ENCODE data around the gene ANKRD36.
"Not testable (repeated sequence)": the region's sequence is repeated elsewhere in the genome, so short reads cannot be mapped to it uniquely, and the experiment has no call there.

The ANKRD36 gene

DNA sequence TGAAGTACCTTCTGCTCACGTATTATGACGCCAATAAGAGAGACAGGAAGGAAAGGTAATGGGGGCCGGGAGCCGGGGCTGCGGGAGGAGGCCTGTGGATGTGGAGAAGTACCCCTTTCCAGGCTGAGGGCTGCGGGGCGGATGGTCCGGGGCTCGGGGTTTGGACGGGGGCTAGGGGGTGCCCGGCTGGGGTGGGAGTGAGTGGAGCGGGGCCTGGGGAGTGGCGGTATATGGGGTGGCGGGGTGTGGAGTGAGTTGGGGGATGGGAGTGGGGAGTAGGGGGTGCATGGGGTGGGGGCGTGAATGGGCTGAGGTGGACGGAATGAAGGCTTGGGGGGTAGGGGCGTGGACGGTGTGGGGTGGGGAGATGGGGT is 916 bp downstream of the ANKRD36 start:
- DNase-seq (ENCODE audit: low read depth, low spot score) = not testable (repeated sequence)

DNA sequence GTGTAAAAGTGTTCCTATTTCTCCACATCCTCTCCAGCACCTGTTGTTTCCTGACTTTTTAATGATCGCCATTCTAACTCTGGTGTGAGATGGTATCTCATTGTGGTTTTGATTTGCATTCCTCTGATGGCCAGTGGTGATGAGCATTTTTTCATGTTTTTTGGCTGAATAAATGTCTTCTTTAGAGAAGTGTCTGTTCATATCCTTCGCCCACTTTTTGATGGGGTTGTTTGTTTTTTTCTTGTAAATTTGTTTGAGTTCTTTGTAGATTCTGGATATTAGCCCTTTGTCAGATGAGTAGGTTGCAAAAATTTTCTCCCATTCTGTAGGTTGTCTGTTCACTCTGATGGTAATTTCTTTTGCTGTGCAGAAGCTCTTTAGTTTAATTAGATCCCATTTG is 16.1 kb downstream of the ANKRD36 start:
- DNase-seq (ENCODE audit: low read depth, low spot score) = not testable (repeated sequence)

DNA sequence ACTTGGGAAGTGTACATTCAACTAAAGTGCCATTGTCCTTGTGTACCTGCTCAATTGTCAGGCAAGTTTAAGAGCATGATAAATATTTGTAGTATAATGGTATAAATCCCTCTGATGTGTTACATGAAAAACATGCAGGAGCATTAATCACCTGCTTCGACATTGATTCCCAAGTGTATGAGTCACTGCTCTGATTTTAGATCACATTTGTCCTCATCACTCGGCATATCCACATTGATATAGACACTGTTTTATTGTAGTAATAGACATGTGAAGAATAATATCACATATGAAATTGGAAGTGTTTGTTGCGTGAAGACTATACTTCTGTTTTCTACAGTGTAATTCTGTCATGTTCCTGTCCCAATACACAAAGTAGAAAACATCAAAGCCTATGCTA is 31.1 kb downstream of the ANKRD36 start:
- not testable (repeated sequence) for DNase-seq (ENCODE audit: low read depth, low spot score)

DNA sequence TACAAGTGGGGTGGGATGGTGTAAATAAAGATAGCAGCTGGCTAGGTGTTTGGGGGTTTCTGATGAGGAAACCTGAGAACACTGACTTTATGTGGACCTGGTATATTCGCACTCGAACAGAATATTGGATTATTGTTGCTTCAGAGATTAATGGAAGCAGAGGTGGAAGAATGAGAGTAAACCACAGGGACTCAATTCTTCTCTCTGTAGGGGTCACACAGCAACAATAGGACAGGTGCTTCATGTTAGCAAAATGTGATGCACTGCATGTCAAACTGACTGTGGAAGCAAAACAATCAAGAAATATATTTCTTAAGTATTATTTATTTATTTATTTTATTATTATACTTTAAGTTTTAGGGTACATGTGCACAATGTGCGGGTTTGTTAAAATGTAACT is 53.6 kb downstream of the ANKRD36 start:
- DNase-seq (ENCODE audit: low read depth, low spot score) = not testable (repeated sequence)

DNA sequence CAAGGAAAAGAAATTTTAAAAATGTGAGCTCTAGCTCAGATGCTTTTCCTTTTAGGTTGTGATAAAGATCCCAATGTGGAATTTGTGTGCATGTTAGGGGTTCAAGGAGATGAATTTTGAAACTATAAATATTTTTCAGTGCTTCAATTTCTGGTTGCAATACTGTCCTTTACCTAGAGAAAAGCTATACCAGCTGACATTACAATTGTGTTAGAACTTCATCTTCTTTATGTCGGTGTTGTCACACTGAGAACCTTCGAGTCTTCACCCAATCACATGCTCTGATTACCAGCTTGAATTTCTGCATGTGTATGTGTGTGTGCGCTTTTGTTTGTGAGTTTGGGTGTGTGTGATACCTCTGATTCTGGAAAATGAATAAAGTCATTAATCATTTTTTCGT is 55.0 kb downstream of the ANKRD36 start:
- not testable (repeated sequence) for DNase-seq (ENCODE audit: low read depth, low spot score)

DNA sequence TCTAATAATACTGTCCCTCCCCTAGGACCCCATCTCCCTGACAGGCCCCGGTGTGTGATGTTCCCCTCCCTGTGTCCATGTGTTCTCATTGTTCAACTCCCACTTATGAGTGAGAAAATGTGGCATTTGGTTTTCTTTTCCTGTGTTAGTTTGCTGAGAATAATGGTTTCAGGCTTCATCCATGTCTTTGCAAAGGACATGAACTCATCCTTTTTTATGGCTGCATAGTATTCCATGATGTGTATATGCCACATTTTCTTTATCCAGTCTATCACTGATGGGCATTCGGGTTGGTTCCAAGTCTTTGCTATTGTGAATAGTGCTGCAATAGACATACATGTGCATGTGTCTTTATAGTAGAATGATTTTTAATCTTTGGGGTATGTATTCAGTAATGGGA is 55.6 kb downstream of the ANKRD36 start:
- DNase-seq (ENCODE audit: low read depth, low spot score) = not testable (repeated sequence)

DNA sequence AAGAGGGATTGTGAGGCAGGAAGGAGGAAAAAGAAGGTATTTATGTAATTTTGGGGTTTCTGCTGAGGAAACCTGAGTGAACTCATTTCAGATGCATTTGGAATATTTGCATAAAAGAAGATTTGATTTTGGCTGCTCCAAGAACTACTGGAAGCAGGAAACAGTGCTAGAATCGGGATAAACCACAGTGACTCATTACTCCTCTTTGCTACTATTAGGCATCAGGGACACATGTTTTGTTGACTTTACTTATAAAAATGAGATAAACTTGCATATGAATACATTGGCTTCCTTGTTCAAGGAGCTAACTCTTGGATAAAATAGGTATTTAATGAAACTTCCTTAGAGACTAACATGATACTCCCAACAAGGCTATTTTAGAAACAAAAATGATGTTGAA is 67.4 kb downstream of the ANKRD36 start:
- DNase-seq (ENCODE audit: low read depth, low spot score) = peak; percentile 27

DNA sequence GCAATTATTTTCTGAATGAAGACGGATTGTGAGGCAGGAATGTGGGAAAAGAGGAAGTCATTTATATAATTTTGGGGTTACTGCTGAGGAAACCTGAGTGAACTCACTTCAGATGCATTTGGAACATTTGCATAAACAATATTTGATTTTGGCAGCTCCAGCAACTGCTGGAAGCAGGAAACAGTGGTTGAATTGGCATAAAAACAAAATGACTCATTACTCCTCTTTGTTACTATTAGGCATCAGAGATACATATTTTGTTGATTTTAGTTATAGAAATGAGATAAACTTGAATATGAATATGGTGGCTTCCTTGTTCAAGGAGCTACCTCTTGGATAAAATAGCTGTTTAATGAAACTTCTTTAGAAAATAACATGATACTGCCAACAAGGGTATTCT is 82.4 kb downstream of the ANKRD36 start:
- DNase-seq (ENCODE audit: low read depth, low spot score) = peak; percentile 58

DNA sequence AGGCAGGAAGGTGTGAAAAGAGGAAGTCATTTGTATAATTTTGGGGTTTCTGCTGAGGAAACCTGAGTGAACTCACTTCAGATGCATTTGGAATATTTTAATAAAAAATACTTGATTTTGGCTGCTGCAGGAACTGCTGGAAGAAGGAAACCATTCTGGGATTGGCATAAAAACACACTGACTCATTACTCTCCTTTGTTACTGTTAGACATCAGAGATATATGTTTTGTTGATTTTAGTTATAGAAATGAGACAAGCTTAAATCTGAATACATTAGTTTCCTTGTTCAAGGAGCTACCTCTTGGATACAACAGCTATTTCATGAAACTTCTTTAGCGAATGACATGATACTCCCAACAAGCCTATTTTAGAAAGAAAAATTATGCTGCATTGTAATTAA is 84.3 kb downstream of the ANKRD36 start:
- DNase-seq (ENCODE audit: low read depth, low spot score) = peak; percentile 62

DNA sequence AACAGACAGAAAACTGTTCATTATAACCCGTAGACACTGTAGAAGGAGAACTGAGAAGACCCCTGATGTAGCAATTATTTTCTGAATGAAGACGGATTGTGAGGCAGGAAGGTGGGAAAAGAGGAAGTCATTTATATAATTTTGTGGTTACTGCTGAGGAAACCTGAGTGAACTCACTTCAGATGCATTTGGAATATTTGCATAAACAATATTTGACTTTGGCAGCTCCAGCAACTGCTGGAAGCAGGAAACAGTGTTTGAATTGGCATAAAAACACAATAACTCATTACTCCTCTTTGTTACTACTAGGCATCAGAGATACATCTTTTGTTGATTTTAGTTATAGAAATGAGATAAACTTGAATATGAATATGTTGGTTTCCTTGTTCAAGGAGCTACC is 87.9 kb downstream of the ANKRD36 start:
- peak; percentile 42 for DNase-seq (ENCODE audit: low read depth, low spot score)

DNA sequence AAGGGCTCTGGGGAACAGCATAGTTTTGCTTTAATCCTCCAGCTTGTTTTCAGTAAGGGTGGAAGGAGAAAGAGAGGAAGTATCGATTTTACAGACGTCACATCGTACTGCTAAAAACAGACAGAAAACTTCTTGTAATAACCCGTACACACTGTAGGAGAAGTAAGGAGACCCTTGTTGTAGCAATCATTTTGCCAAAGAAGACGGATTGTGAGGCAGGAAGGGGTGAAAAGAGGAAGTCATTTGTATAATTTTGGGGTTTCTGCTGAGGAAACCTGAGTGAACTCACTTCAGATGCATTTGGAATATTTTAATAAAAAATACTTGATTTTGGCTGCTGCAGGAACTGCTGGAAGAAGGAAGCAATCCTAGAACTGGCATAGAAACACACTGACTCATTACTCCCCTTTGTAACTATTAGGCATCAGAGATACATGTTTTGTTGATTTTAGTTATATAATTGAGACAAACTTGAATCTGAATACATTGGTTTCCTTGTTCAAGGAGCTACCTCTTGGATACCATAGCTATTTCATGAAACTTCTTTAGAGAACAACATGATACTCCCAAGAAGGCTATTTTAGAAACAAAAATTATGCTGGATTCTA is 89.8 kb downstream of the ANKRD36 start:
- not testable (repeated sequence) for DNase-seq (ENCODE audit: low read depth, low spot score)

DNA sequence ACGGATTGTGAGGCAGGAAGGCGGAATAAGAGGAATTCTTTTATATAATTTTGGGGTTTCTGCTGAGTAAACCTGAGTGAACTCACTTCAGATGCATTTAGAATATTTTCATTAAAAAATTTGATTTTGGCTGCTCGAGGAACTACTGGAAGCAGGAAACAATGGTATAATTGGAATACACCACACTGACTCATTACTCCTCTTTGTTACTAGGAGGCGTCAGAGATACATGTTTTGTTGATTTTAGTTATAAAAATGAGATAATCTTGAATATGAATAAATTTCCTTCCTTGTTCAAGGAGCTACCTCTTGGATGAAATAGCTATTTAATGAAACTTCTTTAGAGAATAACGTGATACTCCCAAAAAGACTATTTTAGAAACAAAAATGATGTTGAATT is 97.4 kb downstream of the ANKRD36 start:
- DNase-seq (ENCODE audit: low read depth, low spot score) = no peak

DNA sequence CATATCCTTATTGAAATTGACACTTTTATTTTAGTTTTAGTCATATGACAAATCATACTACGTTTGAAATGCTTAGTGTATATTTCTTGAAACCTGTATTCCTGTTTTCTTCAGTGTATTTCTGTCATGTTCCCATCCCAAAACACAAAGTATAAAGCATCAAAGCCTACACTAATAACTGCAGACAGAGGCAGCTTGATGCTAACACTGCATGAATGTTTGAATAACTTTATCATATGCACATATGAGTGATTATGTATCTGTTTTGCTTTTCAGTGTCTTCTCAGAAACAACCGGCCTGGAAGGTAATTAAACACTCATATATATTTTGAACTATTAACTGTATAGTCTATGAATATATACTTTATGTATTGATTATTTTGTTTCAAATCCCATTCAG is 102.1 kb downstream of the ANKRD36 start:
- DNase-seq (ENCODE audit: low read depth, low spot score) = not testable (repeated sequence)

DNA sequence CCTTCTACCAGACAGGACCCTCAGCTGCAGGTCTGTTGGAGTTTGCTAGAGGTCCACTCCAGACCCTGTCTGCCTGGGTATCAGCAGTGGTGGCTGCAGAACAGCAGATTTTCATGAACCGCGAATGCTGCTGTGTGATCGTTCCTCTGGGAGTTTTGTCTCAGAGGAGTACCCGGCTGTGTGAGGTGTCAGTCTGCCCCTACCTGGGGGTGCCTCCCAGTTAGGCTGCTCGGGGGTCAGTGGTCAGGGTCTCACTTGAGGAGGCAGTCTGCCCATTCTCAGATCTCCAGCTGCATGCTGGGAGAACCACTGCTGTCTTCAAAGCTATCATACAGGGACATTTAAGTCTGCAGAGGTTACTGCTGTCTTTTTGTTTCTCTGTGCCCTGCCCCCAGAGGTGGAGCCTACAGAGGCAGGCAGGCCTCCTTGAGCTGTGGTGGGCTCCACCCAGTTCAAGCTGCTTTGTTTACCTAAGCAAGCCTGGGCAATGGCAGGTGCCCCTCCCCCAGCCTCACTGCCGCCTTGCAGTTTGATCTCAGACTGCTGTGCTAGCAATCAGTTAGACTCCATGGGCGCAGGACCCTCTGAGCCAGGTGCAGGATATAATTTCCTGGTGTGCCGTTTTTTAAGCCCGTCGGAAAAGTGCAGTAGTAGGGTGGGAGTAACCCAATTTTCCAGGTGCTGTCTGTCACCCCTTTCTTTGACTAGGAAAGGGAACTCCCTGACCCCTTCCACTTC is 118.1 kb downstream of the ANKRD36 start:
- DNase-seq (ENCODE audit: low read depth, low spot score) = not testable (repeated sequence)

DNA sequence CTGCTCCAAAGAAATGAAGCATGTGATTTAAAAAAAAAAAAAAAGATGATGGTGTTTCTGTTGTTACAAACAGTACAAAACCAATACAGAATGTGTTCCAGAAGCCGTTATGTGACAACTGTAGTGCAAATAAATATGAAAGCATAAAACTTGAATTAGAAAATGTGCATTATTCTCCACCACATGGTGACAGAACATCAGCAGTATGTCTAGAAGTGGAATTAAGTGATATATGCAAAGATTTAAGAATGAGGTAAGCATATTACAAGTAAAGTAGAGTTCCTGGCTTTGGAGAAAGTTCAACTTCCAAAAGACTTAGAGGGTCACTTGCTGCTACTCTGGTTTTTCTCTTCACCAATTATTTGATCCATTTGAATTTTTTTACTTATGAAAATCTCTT is 120.0 kb downstream of the ANKRD36 start:
- DNase-seq (ENCODE audit: low read depth, low spot score) = not testable (repeated sequence)

DNA sequence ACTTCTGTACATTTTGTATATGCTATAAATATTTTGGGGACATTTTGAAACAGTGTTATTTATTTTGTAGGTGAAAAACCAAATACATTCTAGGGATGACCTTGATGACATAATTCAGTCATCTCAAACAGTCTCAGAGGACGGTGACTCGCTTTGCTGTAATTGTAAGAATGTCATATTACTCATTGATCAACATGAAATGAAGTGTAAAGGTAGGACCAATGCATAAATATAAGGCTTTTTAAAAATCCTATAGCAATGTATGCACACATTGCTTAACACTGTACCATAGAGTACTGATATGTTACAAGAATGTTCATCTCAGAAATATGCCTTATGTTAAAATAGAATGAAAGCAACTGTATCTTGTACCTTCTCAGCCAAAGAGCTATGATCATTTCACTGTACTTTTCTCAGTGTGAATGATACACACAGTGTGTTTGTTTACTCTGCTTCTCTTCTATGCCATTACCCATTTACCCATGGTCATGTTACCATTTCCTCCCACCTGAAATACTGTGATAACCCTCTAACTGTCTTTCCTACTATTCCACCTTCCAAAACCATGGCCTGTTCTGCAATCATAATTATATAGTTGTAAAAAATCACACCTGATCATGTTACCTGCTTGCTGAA is 120.8 kb downstream of the ANKRD36 start:
- not testable (repeated sequence) for DNase-seq (ENCODE audit: low read depth, low spot score)

DNA sequence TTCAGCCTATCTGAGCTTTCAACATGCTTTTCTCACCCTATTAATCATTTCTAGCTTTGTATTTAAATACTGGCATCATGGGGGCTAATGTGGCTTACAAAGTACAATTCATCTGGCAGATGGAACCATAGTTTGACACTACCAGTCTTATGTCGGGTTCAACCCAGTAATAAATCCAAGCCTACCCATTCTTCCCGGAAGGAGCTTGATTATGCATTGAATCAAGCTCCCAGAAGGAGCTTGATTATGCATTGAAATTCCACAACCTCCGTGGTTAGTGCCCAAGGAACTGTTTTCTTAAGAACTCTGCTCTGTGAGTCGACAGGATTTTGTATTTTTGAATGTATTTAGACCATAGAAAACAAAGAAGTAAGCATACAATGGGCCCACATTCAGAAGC is 148.2 kb downstream of the ANKRD36 start:
- DNase-seq (ENCODE audit: low read depth, low spot score) = peak; percentile 4

DNA sequence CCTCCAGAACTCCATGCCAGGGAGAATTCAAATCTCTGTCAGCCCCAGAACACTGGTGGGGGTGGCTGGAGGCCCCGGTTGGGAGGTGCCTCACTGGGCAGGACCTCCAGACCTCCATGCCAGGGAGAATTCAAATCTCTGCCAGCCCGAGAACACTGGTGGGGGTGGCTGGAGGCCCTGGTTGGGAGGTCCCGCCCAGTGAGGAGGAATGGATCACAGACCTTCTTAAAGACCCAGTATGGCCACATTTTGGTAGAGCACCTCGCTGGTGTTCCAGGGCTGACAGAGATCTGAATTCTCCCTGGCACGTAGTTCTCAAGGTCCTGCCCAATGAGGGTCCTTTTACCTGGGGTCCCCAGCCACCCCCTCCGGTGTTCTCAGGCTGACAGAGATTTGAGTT is 153.5 kb downstream of the ANKRD36 start:
- not testable (repeated sequence) for DNase-seq (ENCODE audit: low read depth, low spot score)

DNA sequence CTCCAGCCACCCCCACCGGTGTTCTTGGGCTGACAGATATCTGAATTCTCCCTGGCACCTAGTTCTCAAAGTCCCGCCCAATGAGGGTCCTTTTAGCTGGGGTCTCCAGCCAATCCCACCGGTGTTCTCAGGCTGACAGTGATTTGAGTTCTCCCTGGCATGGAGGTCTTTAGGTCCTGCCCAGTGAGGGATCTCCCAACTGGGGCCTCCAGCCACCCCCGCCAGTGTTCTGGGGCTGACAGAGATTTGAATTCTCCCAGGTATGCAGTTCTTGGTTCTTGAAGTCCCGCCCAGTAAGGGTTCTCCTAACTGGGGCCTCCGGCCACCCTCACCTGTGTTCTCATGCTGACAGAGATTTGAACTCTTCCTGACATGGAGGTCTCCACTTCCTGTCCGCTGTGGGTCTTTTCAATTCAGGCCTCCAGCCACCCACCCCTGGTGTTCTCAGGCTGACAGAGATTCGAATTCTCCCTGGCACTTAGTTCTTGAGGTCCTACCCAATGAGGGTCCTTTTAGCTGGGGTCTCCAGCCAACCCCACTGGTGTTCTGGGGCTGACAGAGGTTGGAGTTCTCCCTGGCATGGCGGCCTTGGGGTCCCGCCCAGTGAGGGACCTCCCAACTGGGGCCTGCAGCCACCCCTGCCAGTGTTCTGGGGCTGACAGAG is 154.6 kb downstream of the ANKRD36 start:
- peak; percentile 0 for DNase-seq (ENCODE audit: low read depth, low spot score)

DNA sequence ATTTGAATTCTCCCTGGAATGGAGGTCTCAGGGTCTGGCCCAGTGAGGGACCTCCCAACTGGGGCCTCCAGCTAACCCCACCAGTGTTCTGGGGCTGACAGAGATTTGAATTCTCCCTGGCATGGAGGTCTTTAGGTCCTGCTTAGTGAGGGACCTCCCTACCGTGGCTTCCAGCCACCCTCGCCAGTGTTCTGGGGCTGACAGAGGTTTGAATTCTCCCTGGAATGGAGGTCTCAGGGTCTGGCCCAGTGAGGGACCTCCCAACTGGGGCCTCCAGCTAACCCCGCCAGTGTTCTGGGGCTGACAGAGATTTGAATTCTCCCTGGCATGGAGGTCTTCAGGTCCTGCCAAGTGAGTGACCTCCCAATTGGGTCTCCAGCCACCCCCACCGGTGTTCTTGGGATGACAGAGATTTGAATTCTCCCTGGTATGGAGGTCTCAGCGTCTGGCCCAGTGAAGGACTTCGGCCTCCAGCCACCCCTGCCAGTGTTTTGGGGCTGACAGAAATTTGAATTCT is 155.2 kb downstream of the ANKRD36 start:
- not testable (repeated sequence) for DNase-seq (ENCODE audit: low read depth, low spot score)

DNA sequence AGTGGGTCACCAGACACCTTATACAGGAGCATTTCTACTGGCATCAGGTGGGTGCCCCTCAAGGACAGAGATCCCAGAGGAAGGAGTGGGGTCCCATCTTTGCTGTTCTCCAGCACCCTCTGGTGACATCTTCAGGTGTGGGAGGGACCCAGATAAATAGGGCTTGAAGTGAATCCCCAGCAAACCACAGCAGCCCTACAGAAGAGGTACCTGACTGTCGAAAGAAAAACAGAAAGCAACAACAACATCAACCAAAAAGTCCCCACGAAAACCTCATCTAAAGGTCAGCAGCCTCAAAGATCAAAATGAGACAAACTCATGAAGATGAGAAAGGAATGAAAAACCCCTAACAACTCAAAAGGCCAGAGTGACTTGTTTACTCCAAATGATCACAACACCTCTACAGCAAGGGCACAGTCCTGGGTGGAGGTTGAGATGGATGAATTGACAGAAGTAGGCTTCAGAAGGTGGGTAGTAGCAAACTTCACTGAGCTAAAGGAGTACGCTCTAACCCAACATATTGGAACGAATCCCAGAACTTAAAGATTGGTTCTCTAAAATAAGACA is 163.4 kb downstream of the ANKRD36 start:
- DNase-seq (ENCODE audit: low read depth, low spot score) = not testable (repeated sequence)

DNA sequence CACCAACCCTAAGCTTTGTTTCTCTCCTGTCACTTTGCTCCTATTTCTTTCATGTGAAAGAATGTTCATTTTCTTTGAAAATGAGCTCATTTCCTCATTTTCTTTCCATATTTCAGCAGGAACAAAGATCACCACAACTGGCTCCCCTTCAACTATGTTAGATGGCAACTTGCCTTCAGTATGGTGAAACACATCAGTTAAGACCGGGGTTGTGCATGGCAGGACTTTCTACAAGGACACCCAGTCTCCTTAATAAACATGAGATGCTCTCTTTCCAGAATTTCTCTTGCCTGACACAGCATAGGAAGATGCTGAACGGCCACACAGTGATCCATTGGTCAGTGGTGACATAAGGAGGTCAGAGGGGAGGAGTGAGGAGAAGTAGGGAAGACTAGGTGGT is 172.2 kb downstream of the ANKRD36 start:
- not testable (repeated sequence) for DNase-seq (ENCODE audit: low read depth, low spot score)

Data from astrocyte of the hippocampus (primary cell).